ENCODE data around the gene MAP1LC3B2.

The MAP1LC3B2 gene

DNA sequence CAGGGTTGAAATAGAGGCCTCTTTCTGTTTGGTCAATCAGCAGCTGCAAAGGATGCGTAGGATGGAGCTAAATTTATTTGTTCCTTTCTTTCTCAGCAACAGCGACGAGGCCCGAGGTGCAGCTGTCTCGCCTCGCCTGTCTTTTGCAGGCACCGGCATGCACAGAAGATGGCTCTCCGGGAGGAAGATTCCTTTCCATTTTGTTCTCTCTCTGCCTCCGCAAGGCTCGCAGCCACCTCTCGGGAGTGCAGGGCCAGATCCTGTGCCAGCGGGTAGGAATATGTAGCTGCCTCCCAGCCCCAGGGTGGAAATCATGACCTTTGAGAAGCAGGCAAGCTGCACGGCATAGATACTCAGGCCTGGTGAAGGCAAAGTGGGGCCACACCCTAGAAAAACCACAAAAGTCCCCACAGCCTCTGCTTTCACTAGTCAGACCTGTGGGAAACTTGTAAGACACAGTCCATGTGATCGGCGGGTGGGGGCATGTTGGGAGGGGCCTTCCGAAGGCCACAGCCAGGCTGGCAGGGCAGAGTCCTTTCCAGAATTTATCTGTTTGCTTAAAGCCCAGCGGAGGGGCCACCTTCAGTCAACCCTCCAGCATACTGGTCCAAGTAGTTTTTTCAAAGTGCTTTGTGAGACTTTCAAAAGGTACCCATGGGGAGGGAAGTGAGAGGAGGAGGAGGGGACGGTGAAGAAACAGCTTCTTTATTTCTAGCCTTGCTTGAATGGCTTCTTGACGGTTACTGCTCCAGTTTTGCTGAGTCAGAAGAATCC is at the start of gene MAP1LC3B2:
MAP1LC3B2 (plus strand) TSS at position 220 of the 774 bp plus-strand sequence. CDS start 16,562 bp downstream, outside the sequence.
- no peak for DNase-seq

DNA sequence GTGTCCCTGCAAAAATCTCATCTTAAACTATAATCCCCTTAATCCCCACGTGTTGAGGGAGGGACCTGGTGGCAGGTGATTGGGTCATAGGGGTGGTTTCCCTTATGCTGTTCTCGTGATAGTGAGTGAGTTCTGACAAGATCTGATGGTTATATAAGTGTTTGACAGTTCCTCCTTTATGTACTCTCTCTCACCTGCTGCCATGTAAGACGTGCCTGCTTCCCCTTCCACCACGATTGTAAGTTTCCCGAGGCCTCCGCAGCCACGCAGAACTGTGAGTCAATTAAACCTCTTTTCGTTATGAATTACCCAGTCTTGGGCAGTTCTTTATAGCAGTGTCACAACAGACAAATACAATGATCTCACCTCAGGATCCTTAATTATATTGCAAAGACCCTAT is 45.2 kb upstream of the MAP1LC3B2 start:
- DNase-seq: no peak

DNA sequence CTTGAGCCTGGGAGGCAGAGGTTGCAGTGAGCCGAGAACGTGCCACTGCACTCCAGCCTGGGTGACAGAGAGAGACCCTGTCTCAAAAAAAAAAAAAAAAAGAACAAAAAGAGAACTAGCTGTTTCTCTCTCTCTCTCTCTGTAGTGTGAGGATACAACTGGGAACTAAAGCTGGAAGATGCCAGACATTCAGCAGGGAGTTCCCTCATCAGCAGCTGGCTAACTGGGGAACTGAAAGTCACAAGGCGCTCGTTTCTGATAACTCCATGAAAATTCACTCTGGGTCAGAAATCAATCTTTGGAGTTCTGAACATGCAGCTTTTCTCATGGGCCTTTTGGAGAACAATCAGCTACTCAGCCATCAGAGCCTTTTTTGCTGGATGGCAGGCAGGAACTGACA is 43.5 kb upstream of the MAP1LC3B2 start:
- no peak for DNase-seq

DNA sequence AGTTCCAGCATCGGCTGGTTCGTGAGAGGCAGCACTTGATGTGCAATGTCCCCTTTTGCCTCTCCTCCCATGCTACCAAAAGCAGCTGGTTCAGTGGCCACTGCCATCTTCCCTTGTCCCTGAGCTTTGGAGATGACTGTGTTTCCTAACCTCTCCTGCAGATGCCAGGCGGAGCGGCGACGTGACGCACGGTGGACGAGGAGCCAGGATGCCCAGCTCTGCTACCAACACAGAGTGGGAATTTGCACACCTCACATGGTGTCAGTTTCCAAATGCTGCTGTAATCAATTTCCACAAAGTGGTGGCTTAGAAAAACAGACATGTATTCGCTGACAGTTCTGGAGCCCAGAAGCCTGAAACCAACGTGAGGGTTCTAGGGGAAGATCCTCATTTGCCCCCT is 42.5 kb upstream of the MAP1LC3B2 start:
- DNase-seq: no peak

DNA sequence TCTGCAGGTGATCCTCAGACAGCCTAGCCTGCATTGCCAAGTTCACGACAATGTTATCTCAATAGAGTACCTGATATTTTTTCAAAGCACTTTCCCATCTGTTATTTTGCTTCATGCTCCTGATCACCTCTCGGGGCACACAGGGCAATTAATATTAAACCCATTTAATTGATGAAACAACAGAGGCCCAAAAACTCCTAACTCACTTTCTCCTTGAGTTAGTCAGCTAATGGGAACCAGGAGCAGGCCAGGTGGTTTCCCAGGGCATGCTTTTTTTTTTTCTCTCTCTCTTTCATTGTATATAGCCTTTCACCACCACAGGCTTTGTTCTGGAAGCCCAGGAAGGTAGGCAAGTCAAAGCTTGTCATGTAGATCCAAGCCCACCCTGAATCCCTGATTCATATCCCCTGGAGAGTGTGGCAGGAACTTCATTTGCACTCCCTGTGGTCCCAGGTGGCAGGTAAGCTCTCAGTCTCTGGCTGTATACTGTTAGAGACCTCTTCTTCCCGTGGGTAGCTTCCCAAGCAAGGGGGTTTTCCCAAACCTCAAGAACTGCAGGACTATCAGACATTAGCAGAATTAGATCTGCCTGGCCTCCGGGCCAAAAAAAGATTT is 41.6 kb upstream of the MAP1LC3B2 start:
- no peak for DNase-seq

DNA sequence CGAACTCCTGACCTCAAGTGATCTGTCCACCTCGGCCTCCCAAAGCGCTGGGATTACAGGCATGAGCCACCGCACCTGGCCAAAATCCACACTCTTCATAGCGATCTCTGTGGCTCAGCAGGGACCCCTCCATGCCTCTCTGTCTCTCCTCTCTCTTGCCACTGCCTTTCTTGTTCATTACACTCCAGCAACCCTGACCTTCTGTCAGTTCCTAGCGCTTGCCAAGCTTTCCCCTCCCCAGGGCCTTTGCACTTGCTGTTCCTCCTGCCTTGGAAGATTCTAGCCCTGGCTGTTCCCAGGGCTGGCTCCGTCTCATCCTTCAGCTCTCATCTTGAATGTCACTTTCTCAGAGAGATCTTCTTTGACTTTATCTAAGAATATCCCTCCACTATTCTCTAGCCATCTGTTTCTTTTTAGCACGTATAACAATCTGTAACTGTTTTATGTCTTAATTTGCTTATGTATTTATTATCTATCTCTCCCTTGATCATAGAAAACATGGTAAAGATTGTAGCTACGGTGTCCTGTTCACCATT is 38.9 kb upstream of the MAP1LC3B2 start:
- DNase-seq: no peak

DNA sequence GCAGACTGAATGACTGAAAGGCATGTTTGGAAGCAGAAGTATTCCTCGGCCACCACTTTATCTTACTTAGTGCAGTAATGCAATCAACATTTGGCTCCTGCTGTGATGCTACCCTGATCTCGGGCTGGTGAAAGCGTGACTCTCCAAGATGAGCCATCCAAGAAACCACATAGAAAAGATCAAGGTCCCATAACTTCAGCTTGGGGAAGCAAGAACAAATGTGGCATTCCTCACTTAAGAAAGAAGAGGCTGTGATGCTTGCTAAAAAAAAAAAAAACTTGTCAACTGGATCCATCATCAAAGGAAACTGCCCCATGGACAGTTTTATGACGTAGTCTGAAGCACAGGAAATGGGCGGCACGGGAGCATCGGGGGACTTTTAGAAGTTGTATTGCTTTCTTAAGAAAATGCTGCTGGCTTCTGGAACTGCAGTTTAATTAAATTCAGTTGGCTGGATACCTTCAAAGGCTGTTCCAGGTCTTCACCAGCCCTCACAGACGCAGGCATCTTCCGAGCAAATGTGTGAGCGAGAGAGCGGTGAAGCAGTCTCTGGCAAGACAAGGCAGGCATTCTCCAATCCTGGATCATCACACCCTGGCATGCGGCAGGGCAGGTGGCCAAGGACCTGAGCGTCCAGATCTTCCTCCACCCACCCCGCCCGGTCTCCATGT is 38.2 kb upstream of the MAP1LC3B2 start:
- DNase-seq: no peak

DNA sequence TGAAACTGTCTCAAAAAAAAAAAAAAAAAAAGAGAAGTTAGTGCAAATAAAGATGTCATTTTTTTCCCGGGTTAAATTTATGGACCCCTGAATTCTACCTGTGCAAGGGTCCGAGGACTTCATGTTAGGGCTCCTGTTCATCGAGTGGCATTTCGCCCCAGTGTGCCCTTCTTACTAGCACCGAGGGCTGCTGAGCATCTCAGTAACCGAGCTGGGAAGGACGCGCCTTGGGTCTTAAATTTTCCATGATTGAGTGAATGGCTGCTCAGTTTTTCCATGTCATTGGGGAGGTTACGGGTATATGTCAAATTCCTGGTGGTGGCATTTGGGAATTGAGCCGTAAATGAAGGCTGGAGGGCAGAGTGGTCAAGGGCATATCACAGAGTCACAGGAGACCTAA is 34.9 kb upstream of the MAP1LC3B2 start:
- no peak for DNase-seq

DNA sequence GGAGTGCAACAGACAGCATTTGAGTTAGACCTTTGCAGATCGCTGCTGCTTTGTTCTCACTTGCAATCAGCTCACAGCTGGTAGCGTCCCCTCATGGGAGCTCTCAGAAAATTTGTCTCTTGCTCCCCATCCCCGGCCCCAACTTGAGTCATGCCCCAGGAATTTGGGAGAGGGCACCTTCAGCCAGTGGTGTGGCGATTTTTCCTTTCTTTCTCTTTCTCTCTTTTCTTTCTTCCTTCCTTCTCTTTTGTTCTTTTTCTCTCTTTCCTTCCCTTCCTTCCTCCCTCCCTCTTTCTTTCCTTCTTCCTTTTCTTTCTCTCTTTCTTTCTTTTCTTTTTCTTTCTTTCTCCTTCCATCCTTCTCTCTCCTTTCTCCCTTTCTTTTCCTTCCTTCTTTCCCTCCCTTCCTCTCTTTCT is 34.2 kb upstream of the MAP1LC3B2 start:
- no peak for DNase-seq

DNA sequence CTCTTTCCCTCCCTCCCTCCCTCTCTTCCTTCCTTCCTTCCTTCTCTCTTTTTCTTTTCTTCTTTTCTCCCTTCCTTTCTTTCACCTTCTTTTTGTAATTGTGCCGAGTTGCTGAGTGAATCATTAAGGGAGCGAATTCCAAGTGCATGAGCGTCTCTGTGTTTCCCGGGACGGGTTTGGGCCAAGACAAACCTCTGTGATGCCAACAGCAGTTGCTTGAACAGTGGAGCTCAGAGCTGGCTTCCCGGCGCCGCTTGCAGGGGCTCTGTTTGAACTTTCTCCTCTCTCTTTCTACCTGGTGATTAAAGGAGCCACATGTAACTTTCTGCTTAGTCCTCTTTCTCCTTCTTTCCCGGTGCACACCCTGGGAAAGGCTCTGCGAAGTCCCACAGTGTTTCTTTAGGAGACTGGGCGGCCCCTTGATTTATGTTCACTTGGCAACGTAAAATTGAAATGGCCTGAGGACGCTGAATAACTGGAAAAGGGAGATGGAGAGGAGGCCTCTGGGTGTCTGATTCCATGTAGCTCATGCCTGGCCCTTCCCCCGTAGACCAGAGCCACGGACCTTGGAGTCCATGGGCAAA is 33.7 kb upstream of the MAP1LC3B2 start:
- no peak for DNase-seq

DNA sequence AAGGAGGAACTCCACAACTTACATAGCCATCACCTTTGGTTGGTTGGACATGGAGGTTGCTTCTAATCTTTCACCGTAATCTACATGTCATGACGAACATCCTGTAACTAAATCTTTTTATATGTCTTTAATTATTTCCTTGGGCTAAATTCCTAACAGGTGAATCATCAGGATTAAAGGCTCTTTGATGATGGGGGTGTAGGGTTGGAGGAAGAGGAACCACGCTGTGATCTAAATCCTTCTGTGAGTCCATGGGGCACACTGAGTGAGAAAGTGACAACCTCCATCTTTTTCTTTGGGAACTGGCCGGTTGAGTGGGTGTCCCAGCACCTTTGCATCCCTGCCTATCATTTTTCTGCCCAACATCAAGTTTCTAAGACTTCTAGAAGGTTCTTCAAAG is 31.1 kb upstream of the MAP1LC3B2 start:
- no peak for DNase-seq

DNA sequence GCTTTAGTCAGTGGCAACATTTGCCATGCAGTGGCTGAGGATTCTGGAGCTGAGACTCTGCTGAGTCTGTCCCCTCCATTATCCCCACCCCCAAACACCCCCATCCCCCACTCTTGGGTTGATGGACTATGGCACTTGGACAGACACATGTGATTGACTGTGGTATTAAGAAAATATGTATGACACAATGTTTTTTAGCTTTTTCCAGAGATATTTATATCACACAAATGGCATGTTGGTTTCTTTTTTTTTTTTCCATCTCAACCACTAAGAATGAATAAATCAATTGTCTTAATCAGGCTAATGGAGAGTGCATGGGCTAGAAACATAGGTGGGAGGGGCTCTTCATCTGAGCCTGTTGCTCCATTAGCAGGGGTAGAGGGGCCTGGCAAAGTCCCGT is 30.7 kb upstream of the MAP1LC3B2 start:
- DNase-seq: no peak

DNA sequence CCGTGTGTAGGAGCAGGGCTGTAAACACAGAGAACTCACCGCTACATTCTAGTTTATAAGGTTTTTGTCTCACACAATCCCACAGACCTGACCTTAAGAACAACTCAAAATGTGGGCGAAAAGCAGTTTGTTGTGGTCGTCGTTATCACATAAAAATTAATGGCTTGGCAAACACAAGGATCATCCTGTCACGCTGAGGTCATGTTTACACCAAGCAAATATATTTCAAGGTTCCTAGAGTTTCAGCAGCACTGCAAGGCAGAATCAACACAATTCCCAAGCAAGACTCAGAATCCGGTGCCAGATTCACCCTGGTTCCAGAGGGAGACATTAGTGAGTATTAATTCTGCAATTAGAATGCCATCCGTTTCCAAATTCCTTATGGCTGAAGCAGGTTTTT is 30.1 kb upstream of the MAP1LC3B2 start:
- DNase-seq: no peak

DNA sequence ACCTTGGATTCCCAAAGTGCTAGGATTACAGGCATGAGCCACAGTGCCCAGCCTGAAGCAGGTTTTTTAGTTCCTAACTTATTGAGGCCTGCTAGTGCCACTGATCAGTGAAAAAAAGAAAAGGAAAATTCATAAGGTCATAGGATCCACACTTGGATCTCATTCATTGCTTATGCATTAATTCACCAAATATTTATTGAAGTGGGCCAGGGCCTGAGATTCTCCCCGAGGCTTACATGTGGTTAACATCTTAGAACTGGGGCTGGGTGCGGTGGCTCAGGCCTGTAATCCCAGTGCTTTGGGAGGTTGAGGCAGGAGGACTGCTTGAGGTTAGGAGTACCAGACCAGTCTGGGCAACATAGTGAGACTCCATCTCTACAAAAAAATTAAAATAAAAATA is 29.5 kb upstream of the MAP1LC3B2 start:
- no peak for DNase-seq

DNA sequence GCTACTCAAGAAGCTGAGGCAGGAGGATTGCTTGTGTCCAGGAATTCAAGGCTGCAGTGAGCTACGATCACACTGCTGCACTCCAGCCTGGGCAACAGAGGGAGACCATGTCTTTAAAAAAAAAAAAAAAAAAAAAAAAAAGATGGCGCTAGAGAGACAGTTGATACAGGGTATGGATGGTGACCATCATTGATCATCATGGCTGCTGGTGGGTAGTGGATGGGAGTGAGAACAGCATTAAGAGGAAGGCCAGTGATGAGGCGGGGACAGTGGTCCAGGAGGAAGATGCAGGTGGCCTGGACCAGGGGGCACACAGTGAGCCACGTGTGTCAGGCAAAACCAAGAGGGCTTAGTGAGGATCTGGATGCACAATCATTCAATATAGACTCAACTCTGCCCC is 26.8 kb upstream of the MAP1LC3B2 start:
- DNase-seq: no peak

DNA sequence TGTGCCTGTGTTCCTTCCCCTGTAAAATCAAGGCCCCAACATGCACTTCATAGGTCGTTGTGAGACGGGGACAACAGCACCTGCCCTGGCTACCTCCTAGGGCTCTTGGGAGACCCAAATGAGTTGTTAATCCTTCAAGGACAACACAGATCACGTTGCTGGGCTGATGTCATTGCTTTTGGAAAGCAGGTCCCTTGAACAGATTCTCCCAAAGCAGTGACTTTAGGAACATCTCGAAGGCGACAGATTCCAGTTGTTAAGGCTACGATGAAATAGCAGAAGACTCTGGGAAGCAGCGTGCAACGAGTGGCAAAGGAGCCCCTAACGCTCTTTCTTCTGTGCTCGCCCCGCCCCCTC is 26.2 kb upstream of the MAP1LC3B2 start:
- no peak for DNase-seq

DNA sequence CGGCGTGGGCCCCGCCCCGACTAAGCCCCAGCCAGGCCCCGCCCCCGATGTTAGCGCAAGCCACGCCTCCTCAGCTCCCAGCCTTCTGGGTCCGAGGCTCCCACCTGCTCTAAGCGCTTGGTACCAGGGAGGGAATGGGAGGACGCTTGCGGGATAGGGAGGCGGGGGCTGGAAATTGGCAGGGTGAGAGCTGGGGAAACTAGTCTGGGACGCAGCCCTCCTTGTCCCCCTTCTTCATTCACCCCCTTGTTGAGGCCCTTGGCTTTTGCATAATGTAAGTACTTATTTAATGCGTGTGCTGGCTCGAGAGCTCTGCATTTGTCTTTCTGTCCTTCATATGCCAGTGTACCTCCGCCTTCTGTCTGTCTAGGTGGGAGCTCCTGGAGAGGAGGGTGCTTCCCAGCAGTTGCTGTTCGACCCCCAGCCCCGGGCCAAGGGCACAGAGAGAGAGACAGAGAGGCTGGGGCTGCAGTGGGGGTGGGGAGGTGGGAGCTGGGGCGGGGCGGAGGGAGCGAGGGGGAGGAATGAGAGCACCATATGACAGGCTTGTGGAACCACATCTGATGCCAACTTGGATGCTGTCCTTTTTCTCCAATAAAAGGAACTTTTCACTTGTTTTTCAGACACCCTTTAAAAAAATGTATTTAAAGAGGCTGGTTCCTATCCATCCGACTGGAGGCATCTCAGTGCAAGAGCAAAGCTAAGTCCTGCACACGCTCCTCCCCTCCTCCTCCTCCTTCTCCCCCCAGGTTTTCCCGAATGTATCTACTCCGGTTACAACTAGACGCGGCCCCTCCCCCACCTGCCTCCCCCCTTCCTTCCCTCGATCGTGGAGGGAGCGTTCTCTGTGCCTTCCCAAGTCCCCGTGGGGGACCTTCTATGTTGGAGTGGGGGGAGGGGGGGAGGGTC is 25.6 kb upstream of the MAP1LC3B2 start:
- peak; percentile 68 to 79 for DNase-seq

DNA sequence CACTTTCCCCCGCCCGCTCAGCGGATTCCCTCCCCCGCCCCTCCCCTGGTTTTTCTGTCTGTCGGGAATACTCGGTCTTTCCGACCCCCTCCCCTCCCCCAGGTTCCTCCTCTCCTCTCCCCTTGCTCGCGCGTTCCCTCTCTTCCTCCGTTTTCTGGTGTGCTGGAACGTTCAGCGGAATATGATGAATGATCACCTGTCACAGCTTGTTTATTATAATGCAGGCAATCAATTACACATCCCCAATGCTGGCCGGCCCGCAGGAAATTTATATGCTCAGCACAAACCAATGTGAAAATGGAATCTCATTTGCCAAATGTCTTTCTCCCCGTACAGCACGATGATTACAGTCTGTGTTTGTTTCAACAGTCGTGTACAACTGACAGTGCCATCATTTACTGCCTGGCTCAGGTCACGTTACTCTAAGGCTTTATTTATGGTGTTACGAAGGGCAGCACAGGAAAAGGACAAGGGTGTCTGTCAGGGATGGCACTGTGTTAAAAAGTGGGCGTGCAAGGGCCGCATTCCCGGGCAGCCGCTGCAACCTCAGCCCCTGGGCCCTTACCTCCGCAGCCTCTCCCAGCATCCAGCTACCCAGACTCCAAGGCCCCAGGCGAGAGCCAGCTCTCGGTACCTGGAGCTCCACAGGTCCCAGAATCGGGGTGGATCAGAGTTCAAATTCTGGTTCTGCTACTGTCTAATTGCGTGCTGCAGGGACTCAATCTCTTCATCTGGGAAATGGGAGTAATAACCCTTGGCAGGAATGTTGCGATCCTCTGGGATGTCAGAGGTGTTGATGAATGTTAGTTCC is 24.7 kb upstream of the MAP1LC3B2 start:
- no peak for DNase-seq

DNA sequence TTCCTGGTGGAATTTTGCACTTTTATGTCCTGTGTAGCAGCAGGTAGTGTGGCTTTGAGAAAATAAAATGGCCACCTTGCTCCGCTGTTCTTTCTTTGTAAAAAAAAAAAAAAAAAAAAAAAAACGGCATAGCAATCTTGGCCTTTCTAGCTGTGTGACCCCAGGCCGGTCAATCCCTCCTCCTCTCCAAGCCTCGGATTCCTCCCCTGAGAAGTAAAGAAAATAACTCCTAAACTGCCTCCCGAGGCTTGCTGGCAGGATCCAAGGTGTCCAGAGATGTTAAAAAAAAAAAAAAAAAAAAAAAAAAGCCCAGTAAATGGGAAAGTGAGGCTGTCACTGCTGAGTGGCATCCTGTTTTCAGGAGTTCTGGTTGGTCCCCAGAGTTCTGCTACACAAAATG is 23.9 kb upstream of the MAP1LC3B2 start:
- no peak for DNase-seq

DNA sequence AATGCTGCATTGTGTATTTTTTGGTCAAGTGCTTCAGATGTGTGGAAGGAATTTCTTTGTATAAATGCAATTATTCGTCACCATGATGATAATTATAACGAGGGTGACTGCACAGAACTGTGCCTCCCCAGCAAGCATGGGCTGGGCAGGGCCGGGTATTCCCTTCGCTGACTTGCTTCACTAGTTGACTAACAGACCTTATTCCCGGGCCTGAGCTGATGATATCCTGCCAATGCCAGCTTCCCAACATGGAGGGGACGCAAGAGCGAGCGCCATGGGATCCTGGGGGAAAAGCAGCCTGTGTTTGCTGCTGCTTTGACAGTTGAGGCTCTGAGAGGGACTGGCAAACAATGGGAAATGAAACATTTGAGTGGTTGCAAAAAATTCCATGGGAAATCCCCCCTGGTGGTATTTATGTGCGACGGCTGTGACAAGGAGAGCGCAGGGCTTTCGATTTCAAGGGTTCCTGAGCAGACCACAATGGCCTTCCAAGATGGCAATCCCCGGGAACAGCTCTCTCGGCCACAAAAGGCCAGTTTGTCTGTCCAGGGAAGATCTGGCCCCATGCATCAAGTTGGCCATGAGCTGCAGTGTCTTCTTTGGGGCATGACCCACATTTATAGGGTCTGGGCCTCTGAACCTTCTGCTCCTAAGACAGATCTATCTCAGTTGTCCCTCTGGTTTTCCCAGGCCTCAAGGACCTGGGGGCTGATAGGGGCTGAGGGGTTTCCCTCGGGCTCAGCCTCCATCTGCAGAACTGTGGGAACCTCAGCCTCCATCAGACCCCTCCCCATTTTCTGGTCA is 21.9 kb upstream of the MAP1LC3B2 start:
- no peak for DNase-seq
